SK-N-SH (cell line): Measurements from ENCODE around the gene CDH23. TPM values are rescaled to one million over a fixed set of nuclear protein-coding genes. Genes with fewer than 3 reads are reported as not detected.

Experiments
- CTCF ChIA-PET: fragments of 300-600, 350-600 bp; formaldehyde crosslinking; extraction: SDS; loops from one replicate; lab custom pipeline; 2021; lab: Yijun Ruan, JAX
- POLR2A ChIA-PET: fragments of 350-600 bp; sonication (Branson Sonifier 250); formaldehyde crosslinking; extraction: SDS; loops from one replicate; lab custom pipeline; 2020; ENCODE audit warnings: antibody characterized with exemption, inconsistent platforms; lab: Yijun Ruan, JAX
- DNase-seq: peaks from one replicate; pipeline ENCODE4 v3.0.0; 2012
- H2AFZ ChIP-seq: fragments of 200-600 bp; sonication (generic); 2 replicates; pipeline ENCODE4 v1.8.1; 2016; ENCODE audit warnings: antibody characterized with exemption, mild to moderate bottlenecking, low read depth
- H3F3A ChIP-seq: fragments of 200-600 bp; sonication (generic); replicated peaks from 2 replicates; pipeline ENCODE3; 2016; ENCODE audit warnings: antibody characterized with exemption, mild to moderate bottlenecking; ENCODE audit not compliant: insufficient read depth
- H3K27ac ChIP-seq, 2 experiments: fragments of 200-500 bp in 1 of 2; fragments of 200-600 bp in 1 of 2; sonication (Bioruptor generic) in 1 of 2; sonication (generic), shearing (Covaris generic) in 1 of 2; 2 replicates each; pipeline versions ENCODE4 v1.5.1 to v1.6.1; 2014 to 2016; ENCODE audit warnings: low read depth in 2 of 2, inconsistent platforms in 1 of 2, low read length in 1 of 2, mild to moderate bottlenecking in 1 of 2, mixed read lengths in 1 of 2
- H3K27me3 ChIP-seq: fragments of 200-600 bp; sonication (generic), shearing (Covaris generic); 2 replicates; pipeline ENCODE4 v1.6.1; 2016; ENCODE audit warnings: mixed run types; ENCODE audit not compliant: insufficient read depth
- H3K36me3 ChIP-seq, 2 experiments: fragments of 200-500 bp in 1 of 2; fragments of 200-600 bp in 1 of 2; sonication (Bioruptor generic) in 1 of 2; sonication (generic) in 1 of 2; replicated peaks in 1 of 2; 2 replicates each; pipeline versions ENCODE3 to v1.5.1; 2014 to 2016; ENCODE audit warnings: low read length in 1 of 2, mild to moderate bottlenecking in 1 of 2; ENCODE audit not compliant: insufficient read depth in 2 of 2, control insufficient read depth in 1 of 2
- H3K4me1 ChIP-seq, 2 experiments: fragments of 200-500 bp in 1 of 2; fragments of 200-600 bp in 1 of 2; sonication (Bioruptor generic) in 1 of 2; sonication (generic), shearing (Covaris generic) in 1 of 2; 2 replicates each; pipeline versions ENCODE4 v1.5.1 to v1.6.1; 2014 to 2016; ENCODE audit warnings: low read depth in 1 of 2, low read length in 1 of 2, mixed run types in 1 of 2; ENCODE audit not compliant: insufficient read depth in 2 of 2, control insufficient read depth in 1 of 2
- H3K4me2 ChIP-seq: fragments of 200-600 bp; sonication (generic), shearing (Covaris generic); 2 replicates; pipeline ENCODE4 v1.6.1; 2017; ENCODE audit warnings: mixed run types
- H3K4me3 ChIP-seq, 2 experiments: fragments of 200-500 bp in 1 of 2; fragments of 200-600 bp in 1 of 2; sonication (Bioruptor generic) in 1 of 2; sonication (generic), shearing (Covaris generic) in 1 of 2; 2 replicates each; pipeline versions ENCODE4 v1.5.1 to v1.8.1; 2014 to 2016; ENCODE audit warnings: low read depth in 2 of 2, inconsistent platforms in 1 of 2, low read length in 1 of 2, mild to moderate bottlenecking in 1 of 2, mixed read lengths in 1 of 2, moderate library complexity in 1 of 2
- H3K79me2 ChIP-seq: fragments of 200-600 bp; sonication (generic); 2 replicates; pipeline ENCODE4 v1.8.1; 2017; ENCODE audit warnings: mild to moderate bottlenecking; ENCODE audit not compliant: insufficient read depth
- H3K9ac ChIP-seq: fragments of 200-600 bp; sonication (generic); 2 replicates; pipeline ENCODE4 v1.6.1; 2017; ENCODE audit warnings: mixed run types
- H3K9me2 ChIP-seq: fragments of 200-600 bp; sonication (generic); 2 replicates; pipeline ENCODE4 v1.6.1; 2017; ENCODE audit warnings: mixed run types
- H3K9me3 ChIP-seq: fragments of 200-600 bp; sonication (generic); 2 replicates; pipeline ENCODE4 v1.6.1; 2017; ENCODE audit warnings: mixed run types, mild to moderate bottlenecking, moderate library complexity
- H4K20me1 ChIP-seq: fragments of 200-600 bp; sonication (generic); 2 replicates; pipeline ENCODE4 v1.6.1; 2017; ENCODE audit warnings: mild to moderate bottlenecking, mixed run types; ENCODE audit not compliant: insufficient read depth
- EP300 ChIP-seq, 2 experiments: IDR thresholded peaks; 2 replicates each; pipeline versions ENCODE4 v1.4.0 to v1.6.1; 2012; ENCODE audit warnings: borderline replicate concordance in 1 of 2, low read depth in 1 of 2, low read length in 1 of 2
- EZH2phosphoT487 ChIP-seq: fragments of 200-600 bp; sonication (generic); IDR thresholded peaks from 2 replicates; pipeline ENCODE4 v1.6.1; 2017; ENCODE audit warnings: low read depth, mixed run types, mild to moderate bottlenecking, antibody characterized with exemption, moderate library complexity, borderline replicate concordance
- FOSL2 ChIP-seq: IDR thresholded peaks from 2 replicates; pipeline ENCODE4 v1.4.0; 2012; ENCODE audit warnings: low read depth, mild to moderate bottlenecking, moderate library complexity, borderline replicate concordance
- GATA2 ChIP-seq: sonication (generic); formaldehyde crosslinking; IDR thresholded peaks from 2 replicates; pipeline ENCODE4 v1.5.0; 2020; ENCODE audit warnings: mild to moderate bottlenecking, missing genetic modification reagents
- JUND ChIP-seq: IDR thresholded peaks from 2 replicates; pipeline ENCODE4 v1.4.0; 2012
- MXI1 ChIP-seq: IDR thresholded peaks from 2 replicates; pipeline ENCODE4 v1.6.1; 2012; ENCODE audit warnings: mild to moderate bottlenecking, low read depth, low read length, improper control_type of control experiment
- POLR2AphosphoS5 ChIP-seq: IDR thresholded peaks from 2 replicates; pipeline ENCODE4 v1.6.1; 2012; ENCODE audit warnings: low read depth, low read length
- RCOR1 ChIP-seq: fragments of 150-350 bp; IDR thresholded peaks from 2 replicates; pipeline ENCODE4 v1.6.1; 2017; ENCODE audit warnings: antibody characterized with exemption, low read length
- RFX5 ChIP-seq: IDR thresholded peaks from 2 replicates; pipeline ENCODE4 v1.6.1; 2012; ENCODE audit warnings: mild to moderate bottlenecking, improper control_type of control experiment, low read length
- RXRA ChIP-seq: IDR thresholded peaks from 2 replicates; pipeline ENCODE4 v1.4.0; 2012; ENCODE audit warnings: low read depth, mild to moderate bottlenecking, borderline replicate concordance
- SIN3A ChIP-seq: IDR thresholded peaks from 2 replicates; pipeline ENCODE4 v1.6.1; 2012; ENCODE audit warnings: low read depth, mild to moderate bottlenecking, low read length, moderate library complexity, borderline replicate concordance
- TCF12 ChIP-seq: IDR thresholded peaks from 2 replicates; pipeline ENCODE4 v1.4.0; 2012
- TEAD4 ChIP-seq: IDR thresholded peaks from 2 replicates; pipeline ENCODE4 v1.4.0; 2012; ENCODE audit warnings: mild to moderate bottlenecking, borderline replicate concordance; ENCODE audit not compliant: insufficient read depth
- WGBS: methylation state at CpG from one replicate; pipeline ENCODE4 v1.1.6; 2017; ENCODE audit warnings: low lambda C conversion rate; 5-methylcytosine and 5-hydroxymethylcytosine counted together
- polyA plus RNA-seq, 3 experiments: library from polyadenylated mRNA; depleted of rRNA; stranded (reverse); fragments of >200 nt; gene quantifications; 2 replicates each; pipeline ENCODE4 v1.2.3, GENCODE V29; 2012
- TF ChIP-seq, protein P1 (sequence below): IDR thresholded peaks from 2 replicates; pipeline ENCODE4 v1.6.1; 2012; ENCODE audit warnings: mild to moderate bottlenecking, low read depth, low read length, moderate library complexity
- TF ChIP-seq, protein P2 (sequence below): fragments of 150-350 bp; IDR thresholded peaks from 2 replicates; pipeline ENCODE4 v1.6.1; 2017; ENCODE audit warnings: antibody characterized with exemption, low read length, low read depth, borderline replicate concordance
- TF ChIP-seq, protein P3 (sequence below): IDR thresholded peaks from 2 replicates; pipeline ENCODE4 v1.4.0; 2012; ENCODE audit warnings: low read depth, borderline replicate concordance

Gene CDH23
- polyA plus RNA-seq, 1 of the 3 experiments (the other 2 are of a cell fraction) = 0.03 TPM

DNA sequence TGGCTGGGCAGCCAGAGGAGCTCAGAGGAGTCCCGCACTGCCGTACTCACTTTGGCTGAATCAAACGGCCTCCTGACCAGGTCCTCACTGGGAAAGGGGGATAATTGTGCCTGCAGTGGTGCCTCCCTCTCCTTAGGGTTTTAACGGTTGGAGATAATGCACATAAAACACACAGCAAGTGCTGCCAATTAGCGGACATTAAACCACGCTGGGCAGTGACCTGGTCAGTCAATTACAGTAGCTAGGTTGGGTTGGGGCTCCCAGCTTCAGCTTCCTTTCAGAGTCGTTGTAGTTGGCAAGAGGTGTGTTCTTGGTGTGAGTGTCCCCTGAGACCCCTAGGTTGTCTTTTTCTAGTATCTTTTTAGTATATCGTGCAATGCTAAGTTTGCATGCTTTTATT lies 176.2 kb downstream of the CDH23 start:
- Histone ChIP-seq H3K4me2 (no peak overlapping the region), H3K9me3 (no peaks in the 10 kb centered on the region), H3K27me3 (0 out of 2 replicates have a peak, but pooled peaks cover 6% of the 10 kb centered on the region), H3K4me3 (no peak overlapping the region), H4K20me1 (peaks cover 3% of the 10 kb centered on the region; the same call in 1 of the 2 replicates), H3K4me1 (peaks cover 0 to 6% of the 10 kb centered on the region in 2 experiments; a peak in 1 of 4 replicates), H3K9me2 (no peaks in the 10 kb centered on the region), H3K9ac (no peak overlapping the region), H3F3A (no peaks in the 10 kb centered on the region), H3K79me2 (no peaks in the 10 kb centered on the region), H3K27ac (no peak overlapping the region), H2AFZ (no peak overlapping the region), H3K36me3 (no peaks in the 10 kb centered on the region)
- 59% methylated on average over 7 of the region's 8 CpGs for WGBS
- TF ChIP-seq TCF12 = no peak
- no peak for TF ChIP-seq FOSL2
- TF ChIP-seq POLR2AphosphoS5 = no peak
- TF ChIP-seq RCOR1 = no peak
- TF ChIP-seq, protein P1, sequence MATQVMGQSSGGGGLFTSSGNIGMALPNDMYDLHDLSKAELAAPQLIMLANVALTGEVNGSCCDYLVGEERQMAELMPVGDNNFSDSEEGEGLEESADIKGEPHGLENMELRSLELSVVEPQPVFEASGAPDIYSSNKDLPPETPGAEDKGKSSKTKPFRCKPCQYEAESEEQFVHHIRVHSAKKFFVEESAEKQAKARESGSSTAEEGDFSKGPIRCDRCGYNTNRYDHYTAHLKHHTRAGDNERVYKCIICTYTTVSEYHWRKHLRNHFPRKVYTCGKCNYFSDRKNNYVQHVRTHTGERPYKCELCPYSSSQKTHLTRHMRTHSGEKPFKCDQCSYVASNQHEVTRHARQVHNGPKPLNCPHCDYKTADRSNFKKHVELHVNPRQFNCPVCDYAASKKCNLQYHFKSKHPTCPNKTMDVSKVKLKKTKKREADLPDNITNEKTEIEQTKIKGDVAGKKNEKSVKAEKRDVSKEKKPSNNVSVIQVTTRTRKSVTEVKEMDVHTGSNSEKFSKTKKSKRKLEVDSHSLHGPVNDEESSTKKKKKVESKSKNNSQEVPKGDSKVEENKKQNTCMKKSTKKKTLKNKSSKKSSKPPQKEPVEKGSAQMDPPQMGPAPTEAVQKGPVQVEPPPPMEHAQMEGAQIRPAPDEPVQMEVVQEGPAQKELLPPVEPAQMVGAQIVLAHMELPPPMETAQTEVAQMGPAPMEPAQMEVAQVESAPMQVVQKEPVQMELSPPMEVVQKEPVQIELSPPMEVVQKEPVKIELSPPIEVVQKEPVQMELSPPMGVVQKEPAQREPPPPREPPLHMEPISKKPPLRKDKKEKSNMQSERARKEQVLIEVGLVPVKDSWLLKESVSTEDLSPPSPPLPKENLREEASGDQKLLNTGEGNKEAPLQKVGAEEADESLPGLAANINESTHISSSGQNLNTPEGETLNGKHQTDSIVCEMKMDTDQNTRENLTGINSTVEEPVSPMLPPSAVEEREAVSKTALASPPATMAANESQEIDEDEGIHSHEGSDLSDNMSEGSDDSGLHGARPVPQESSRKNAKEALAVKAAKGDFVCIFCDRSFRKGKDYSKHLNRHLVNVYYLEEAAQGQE = no peak
- TF ChIP-seq EZH2phosphoT487 = no peak
- TF ChIP-seq MXI1 = no peak
- TF ChIP-seq, protein P2, sequence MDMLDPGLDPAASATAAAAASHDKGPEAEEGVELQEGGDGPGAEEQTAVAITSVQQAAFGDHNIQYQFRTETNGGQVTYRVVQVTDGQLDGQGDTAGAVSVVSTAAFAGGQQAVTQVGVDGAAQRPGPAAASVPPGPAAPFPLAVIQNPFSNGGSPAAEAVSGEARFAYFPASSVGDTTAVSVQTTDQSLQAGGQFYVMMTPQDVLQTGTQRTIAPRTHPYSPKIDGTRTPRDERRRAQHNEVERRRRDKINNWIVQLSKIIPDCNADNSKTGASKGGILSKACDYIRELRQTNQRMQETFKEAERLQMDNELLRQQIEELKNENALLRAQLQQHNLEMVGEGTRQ = no peak
- TF ChIP-seq, protein P3, sequence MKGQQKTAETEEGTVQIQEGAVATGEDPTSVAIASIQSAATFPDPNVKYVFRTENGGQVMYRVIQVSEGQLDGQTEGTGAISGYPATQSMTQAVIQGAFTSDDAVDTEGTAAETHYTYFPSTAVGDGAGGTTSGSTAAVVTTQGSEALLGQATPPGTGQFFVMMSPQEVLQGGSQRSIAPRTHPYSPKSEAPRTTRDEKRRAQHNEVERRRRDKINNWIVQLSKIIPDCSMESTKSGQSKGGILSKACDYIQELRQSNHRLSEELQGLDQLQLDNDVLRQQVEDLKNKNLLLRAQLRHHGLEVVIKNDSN = no peak
- TF ChIP-seq TEAD4 = no peak
- no peak for TF ChIP-seq JUND
- no peak for TF ChIP-seq EP300 (IDR thresholded peaks at IDR 0.05; ENCODE audit: borderline replicate concordance in 1 of 2, low read depth in 1 of 2, low read length in 1 of 2)
- TF ChIP-seq GATA2 (CRISPR knock-in tag) = no peak
- TF ChIP-seq RFX5 = no peak
- TF ChIP-seq RXRA = no peak
- no peak for TF ChIP-seq SIN3A
- POLR2A ChIA-PET = no interaction called here
- CTCF ChIA-PET = interaction anchor here (0.9 to 11.4 kb wide), 4 partner anchors 86 to 189 kb away, joined by 3 to 223 read pairs (median 5); partner anchors contain the start of gene CDH23
- DNase-seq = no peak
